A549 (cell line): ENCODE data around the gene CHRNB2. TPM values are rescaled to one million over a fixed set of nuclear protein-coding genes. Genes with fewer than 3 reads are reported as not detected.
A peak's percentile ranks its signal among the peaks of the same experiment; 100 is the strongest.
"Not testable (repeated sequence)": the region's sequence is repeated elsewhere in the genome, so short reads cannot be mapped to it uniquely, and the experiment has no call there.

Source experiments
- ATAC-seq, 2 experiments: fragments of 200-7000 bp in 1 of 2; fragments of >200 bp in 1 of 2; cut with Nextera tagmentation in 1 of 2; cut with Tn5 transposase in 1 of 2; 3 replicates each; pipeline versions ENCODE4 v1.8.0 to v1.9.1; 2018 to 2020; ENCODE audit warnings: mild to moderate bottlenecking in 1 of 2, moderate library complexity in 1 of 2
- CTCF ChIA-PET: fragments of 300-600 bp; sonication (Branson Sonifier 250); formaldehyde crosslinking; extraction: SDS; loops from one replicate; lab custom pipeline; 2021; ENCODE audit warnings: antibody characterized with exemption, inconsistent platforms; lab: Yijun Ruan, JAX
- POLR2A ChIA-PET: fragments of 350-600 bp; formaldehyde crosslinking; extraction: SDS; loops from one replicate; lab custom pipeline; 2021; ENCODE audit warnings: antibody characterized with exemption, inconsistent platforms; lab: Yijun Ruan, JAX
- DNase-seq, 2 experiments: peaks; one replicate each; pipeline versions ENCODE4 v3.0.0 to v3.0.0-alpha.2; 2011 to 2016; ENCODE audit warnings: low read depth in 1 of 2, low spot score in 1 of 2
- FAIRE-seq: peaks from 2 replicates; lab custom pipeline; 2011; peaks lifted over from hg19 to GRCh38; lab: Jason Lieb, UNC
- H3K27ac ChIP-seq, 2 experiments: fragments of >200 bp; sonication (Bioruptor Twin); formaldehyde crosslinking; 3 replicates each; pipeline ENCODE4 v1.5.1; 2016 to 2017
- H3K4me1 ChIP-seq: fragments of >200 bp; sonication (Bioruptor Twin); formaldehyde crosslinking; 3 replicates; pipeline ENCODE4 v1.6.1; 2016
- H3K4me2 ChIP-seq: fragments of >200 bp; sonication (Bioruptor Twin); formaldehyde crosslinking; 3 replicates; pipeline ENCODE4 v1.6.1; 2016
- H3K4me3 ChIP-seq: fragments of >200 bp; sonication (Bioruptor Twin); formaldehyde crosslinking; 3 replicates; pipeline ENCODE4 v1.5.1; 2016
- H3K9me3 ChIP-seq: fragments of >200 bp; sonication (Bioruptor Twin); formaldehyde crosslinking; 3 replicates; pipeline ENCODE4 v1.6.1; 2016
- CHD2 ChIP-seq: fragments of 150-350 bp; IDR thresholded peaks from 2 replicates; pipeline ENCODE4 v1.6.1; 2014; ENCODE audit warnings: low read length; ENCODE audit not compliant: partially characterized antibody
- EHF ChIP-seq: fragments of 250-450 bp; sonication (Bioruptor Pico); IDR thresholded peaks from 2 replicates; pipeline ENCODE4 v1.5.0; 2020; ENCODE audit warnings: mild to moderate bottlenecking
- ESRRA ChIP-seq: fragments of 150-350 bp; IDR thresholded peaks from 2 replicates; pipeline ENCODE4 v1.6.1; 2014; ENCODE audit warnings: mild to moderate bottlenecking, low read length, borderline replicate concordance
- FOSB ChIP-seq: fragments of 250-450 bp; sonication (Bioruptor Pico); IDR thresholded peaks from 2 replicates; pipeline ENCODE4 v1.5.0; 2020; ENCODE audit warnings: mild to moderate bottlenecking, moderate library complexity
- FOSL2 ChIP-seq, 2 experiments: fragments of 450-650 bp in 1 of 2; fragments of >200 bp in 1 of 2; sonication (Bioruptor Twin) in 1 of 2; formaldehyde crosslinking; IDR thresholded peaks; 2 replicates each; pipeline versions ENCODE4 v1.5.0 to v1.6.1; 2016 to 2020; ENCODE audit warnings: mild to moderate bottlenecking in 1 of 2, moderate library complexity in 1 of 2
- FOXS1 ChIP-seq: fragments of 250-450 bp; sonication (Bioruptor Pico); IDR thresholded peaks from 2 replicates; pipeline ENCODE4 v1.5.0; 2020; ENCODE audit warnings: mild to moderate bottlenecking, moderate library complexity
- GATA3 ChIP-seq: IDR thresholded peaks from 2 replicates; pipeline ENCODE4 v1.6.1; 2012; ENCODE audit warnings: borderline replicate concordance
- HDAC2 ChIP-seq: fragments of 200-600 bp; sonication (generic); IDR thresholded peaks from 2 replicates; pipeline ENCODE4 v1.6.1; 2016
- HOXA7 ChIP-seq: fragments of 250-450 bp; sonication (Bioruptor Pico); IDR thresholded peaks from 2 replicates; pipeline ENCODE4 v1.5.0; 2020; ENCODE audit warnings: mild to moderate bottlenecking, moderate library complexity
- MAFK ChIP-seq: fragments of 450-650 bp; IDR thresholded peaks from 2 replicates; pipeline ENCODE4 v1.6.1; 2014; ENCODE audit not compliant: partially characterized antibody
- PHF8 ChIP-seq: fragments of 200-600 bp; sonication (generic); IDR thresholded peaks from 2 replicates; pipeline ENCODE4 v1.6.1; 2016; ENCODE audit warnings: low read depth, mild to moderate bottlenecking, antibody characterized with exemption, moderate library complexity, borderline replicate concordance
- POLR2AphosphoS2 ChIP-seq: conservative IDR thresholded peaks from 2 replicates; pipeline ENCODE4 v1.6.1; 2012; ENCODE audit warnings: low read length, improper control_type of control experiment, inconsistent platforms
- RAD21 ChIP-seq, 2 experiments: fragments of >200 bp in 1 of 2; sonication (Bioruptor Twin) in 1 of 2; formaldehyde crosslinking in 1 of 2; IDR thresholded peaks in 1 of 2; conservative IDR thresholded peaks in 1 of 2; 2 replicates in 1 of 2; 3 replicates in 1 of 2; pipeline ENCODE4 v1.6.1; 2012 to 2018; ENCODE audit warnings: inconsistent platforms in 1 of 2
- RFX5 ChIP-seq: fragments of 450-650 bp; IDR thresholded peaks from 2 replicates; pipeline ENCODE4 v1.7.1; 2014; ENCODE audit warnings: antibody characterized with exemption, mild to moderate bottlenecking, moderate library complexity
- RNF2 ChIP-seq: fragments of 200-600 bp; sonication (generic); IDR thresholded peaks from 2 replicates; pipeline ENCODE4 v1.6.1; 2016; ENCODE audit warnings: low read depth, mild to moderate bottlenecking, antibody characterized with exemption, moderate library complexity, borderline replicate concordance
- SMC3 ChIP-seq: fragments of >200 bp; sonication (Bioruptor Twin); formaldehyde crosslinking; IDR thresholded peaks from 3 replicates; pipeline ENCODE4 v1.6.1; 2018; ENCODE audit warnings: inconsistent platforms
- TFCP2L1 ChIP-seq: fragments of 250-450 bp; sonication (Bioruptor Pico); IDR thresholded peaks from 2 replicates; pipeline ENCODE4 v1.5.0; 2021; ENCODE audit warnings: mild to moderate bottlenecking
- TP53 ChIP-seq: fragments of 250-450 bp; sonication (Bioruptor Pico); IDR thresholded peaks from 2 replicates; pipeline ENCODE4 v1.5.0; 2021; ENCODE audit warnings: mild to moderate bottlenecking, moderate library complexity
- WGBS: methylation state at CpG from one replicate; pipeline ENCODE4 v1.1.6; 2017; ENCODE audit errors: missing lambda C conversion rate; 5-methylcytosine and 5-hydroxymethylcytosine counted together
- polyA plus RNA-seq, 4 experiments: library from polyadenylated mRNA; depleted of rRNA in 3 of 4; stranded (reverse); fragments of >200 nt; fragmentation: RNase III in 1 of 4; extraction: RNeasy Plus Mini Kit Qiagen cat#74134 plus additional on column Dnase treatment in 1 of 4; gene quantifications; 2 replicates in 3 of 4; 3 replicates in 1 of 4; pipeline ENCODE4 v1.2.3, GENCODE V29; 2011 to 2017
- TF ChIP-seq, protein P1 (sequence below): fragments of 450-650 bp; IDR thresholded peaks from 2 replicates; pipeline ENCODE4 v1.6.1; 2014; ENCODE audit warnings: antibody characterized with exemption
- TF ChIP-seq, protein P2 (sequence below): fragments of 250-450 bp; sonication (Bioruptor Pico); IDR thresholded peaks from 2 replicates; pipeline ENCODE4 v1.5.0; 2021; ENCODE audit warnings: mild to moderate bottlenecking, moderate library complexity, borderline replicate concordance
- TF ChIP-seq, protein P3 (sequence below): IDR thresholded peaks from 2 replicates; pipeline ENCODE4 v1.6.1; 2012; ENCODE audit warnings: low read depth, borderline replicate concordance
- TF ChIP-seq, protein P4 (sequence below): fragments of >200 bp; sonication (Bioruptor Twin); formaldehyde crosslinking; IDR thresholded peaks from 3 replicates; pipeline ENCODE4 v1.5.1; 2016
- TF ChIP-seq, protein P5 (sequence below): IDR thresholded peaks from 2 replicates; pipeline ENCODE4 v1.6.1; 2012
- TF ChIP-seq, protein P6 (sequence below): fragments of 150-350 bp; IDR thresholded peaks from 2 replicates; pipeline ENCODE4 v1.6.1; 2014; ENCODE audit warnings: low read depth, mild to moderate bottlenecking, low read length

Gene CHRNB2
- polyA plus RNA-seq, 2 of the 4 experiments (the other 2 are of a cell fraction) = 0.21 TPM

- no peak for FAIRE-seq
- no peak overlapping the region for H3K4me3 ChIP-seq
- CTCF ChIA-PET = interaction anchor here (1.0 to 1.6 kb wide), 2 partner anchors 17 to 27 kb away, joined by 3 to 8 read pairs; no protein-coding TSS in a partner anchor
- TF ChIP-seq FOSL2 (IDR thresholded peaks at IDR 0.05) (no peak), FOSL2 (CRISPR knock-in tag; IDR thresholded peaks at IDR 0.05) (no peak), POLR2AphosphoS2 (no peak), MAFK (no peak), HOXA7 (no peak), CHD2 (no peak), FOXS1 (CRISPR knock-in tag) (no peak), EHF (CRISPR knock-in tag) (no peak), RNF2 (no peak)
- TF ChIP-seq, protein P1, sequence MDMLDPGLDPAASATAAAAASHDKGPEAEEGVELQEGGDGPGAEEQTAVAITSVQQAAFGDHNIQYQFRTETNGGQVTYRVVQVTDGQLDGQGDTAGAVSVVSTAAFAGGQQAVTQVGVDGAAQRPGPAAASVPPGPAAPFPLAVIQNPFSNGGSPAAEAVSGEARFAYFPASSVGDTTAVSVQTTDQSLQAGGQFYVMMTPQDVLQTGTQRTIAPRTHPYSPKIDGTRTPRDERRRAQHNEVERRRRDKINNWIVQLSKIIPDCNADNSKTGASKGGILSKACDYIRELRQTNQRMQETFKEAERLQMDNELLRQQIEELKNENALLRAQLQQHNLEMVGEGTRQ = no peak
- TF ChIP-seq, all 56 proteins: peak for 0
- Histone ChIP-seq H3K9me3 (no peaks in the 10 kb centered on the region), H3K4me2 (no peak overlapping the region), H3K4me1 (no peaks in the 10 kb centered on the region), H3K27ac (no peak overlapping the region)
- DNase-seq = no peak
- WGBS = 72% methylated on average over 6 of the region's 6 CpGs
- POLR2A ChIA-PET = no interaction called here
- no peak for ATAC-seq
Measured at GRCh38 chr1:154529308-154529707, 38.3 kb upstream of the CHRNB2 start.

GRCh38 chr1:154531950-154532349 lies 35.6 kb upstream of the CHRNB2 start:
- H3K4me3 ChIP-seq, H3K27ac ChIP-seq, FAIRE-seq, POLR2A ChIA-PET, H3K4me1 ChIP-seq, DNase-seq, ATAC-seq, H3K4me2 ChIP-seq, H3K9me3 ChIP-seq: not testable (repeated sequence)
- CTCF ChIA-PET = interaction anchor here (1.1 to 2.0 kb wide), 5 partner anchors 14 to 21 kb away, joined by 3 to 6 read pairs (median 4); no protein-coding TSS in a partner anchor
- 70% methylated on average over 6 of the region's 13 CpGs for WGBS

- H3K27ac ChIP-seq = no peak overlapping the region
- DNase-seq = peak; percentile 77
- no peak overlapping the region for H3K4me2 ChIP-seq
- ChIA-PET POLR2A (no interaction called here), CTCF (interaction anchor here (0.6 to 5.9 kb wide), 23 partner anchors 8 to 551 kb away, joined by 3 to 78 read pairs (median 4); no protein-coding TSS in a partner anchor)
- no peaks in the 10 kb centered on the region for H3K4me1 ChIP-seq
- H3K4me3 ChIP-seq = no peak overlapping the region
- H3K9me3 ChIP-seq = no peaks in the 10 kb centered on the region
- ATAC-seq = peak; percentile 86 to 89
- FAIRE-seq = no peak
- 23% methylated on average over 11 of the region's 11 CpGs for WGBS
- TF ChIP-seq, protein P2, sequence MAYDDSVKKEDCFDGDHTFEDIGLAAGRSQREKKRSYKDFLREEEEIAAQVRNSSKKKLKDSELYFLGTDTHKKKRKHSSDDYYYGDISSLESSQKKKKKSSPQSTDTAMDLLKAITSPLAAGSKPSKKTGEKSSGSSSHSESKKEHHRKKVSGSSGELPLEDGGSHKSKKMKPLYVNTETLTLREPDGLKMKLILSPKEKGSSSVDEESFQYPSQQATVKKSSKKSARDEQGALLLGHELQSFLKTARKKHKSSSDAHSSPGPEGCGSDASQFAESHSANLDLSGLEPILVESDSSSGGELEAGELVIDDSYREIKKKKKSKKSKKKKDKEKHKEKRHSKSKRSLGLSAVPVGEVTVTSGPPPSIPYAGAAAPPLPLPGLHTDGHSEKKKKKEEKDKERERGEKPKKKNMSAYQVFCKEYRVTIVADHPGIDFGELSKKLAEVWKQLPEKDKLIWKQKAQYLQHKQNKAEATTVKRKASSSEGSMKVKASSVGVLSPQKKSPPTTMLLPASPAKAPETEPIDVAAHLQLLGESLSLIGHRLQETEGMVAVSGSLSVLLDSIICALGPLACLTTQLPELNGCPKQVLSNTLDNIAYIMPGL = no peak
- TF ChIP-seq ESRRA (no peak), MAFK (no peak), TP53 (no peak), TFCP2L1 (no peak), PHF8 (no peak), RFX5 (no peak), GATA3 (no peak), HDAC2 (no peak), RAD21 (conservative IDR thresholded peaks at IDR 0.05 in 1 of 2, IDR thresholded peaks at IDR 0.05 in 1 of 2) (peak; percentile 69 to 72), FOSB (CRISPR knock-in tag) (no peak), EHF (CRISPR knock-in tag) (no peak), SMC3 (peak; percentile 76), RNF2 (no peak)
- TF ChIP-seq, protein P3, sequence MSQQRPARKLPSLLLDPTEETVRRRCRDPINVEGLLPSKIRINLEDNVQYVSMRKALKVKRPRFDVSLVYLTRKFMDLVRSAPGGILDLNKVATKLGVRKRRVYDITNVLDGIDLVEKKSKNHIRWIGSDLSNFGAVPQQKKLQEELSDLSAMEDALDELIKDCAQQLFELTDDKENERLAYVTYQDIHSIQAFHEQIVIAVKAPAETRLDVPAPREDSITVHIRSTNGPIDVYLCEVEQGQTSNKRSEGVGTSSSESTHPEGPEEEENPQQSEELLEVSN = no peak
- TF ChIP-seq, protein P4, sequence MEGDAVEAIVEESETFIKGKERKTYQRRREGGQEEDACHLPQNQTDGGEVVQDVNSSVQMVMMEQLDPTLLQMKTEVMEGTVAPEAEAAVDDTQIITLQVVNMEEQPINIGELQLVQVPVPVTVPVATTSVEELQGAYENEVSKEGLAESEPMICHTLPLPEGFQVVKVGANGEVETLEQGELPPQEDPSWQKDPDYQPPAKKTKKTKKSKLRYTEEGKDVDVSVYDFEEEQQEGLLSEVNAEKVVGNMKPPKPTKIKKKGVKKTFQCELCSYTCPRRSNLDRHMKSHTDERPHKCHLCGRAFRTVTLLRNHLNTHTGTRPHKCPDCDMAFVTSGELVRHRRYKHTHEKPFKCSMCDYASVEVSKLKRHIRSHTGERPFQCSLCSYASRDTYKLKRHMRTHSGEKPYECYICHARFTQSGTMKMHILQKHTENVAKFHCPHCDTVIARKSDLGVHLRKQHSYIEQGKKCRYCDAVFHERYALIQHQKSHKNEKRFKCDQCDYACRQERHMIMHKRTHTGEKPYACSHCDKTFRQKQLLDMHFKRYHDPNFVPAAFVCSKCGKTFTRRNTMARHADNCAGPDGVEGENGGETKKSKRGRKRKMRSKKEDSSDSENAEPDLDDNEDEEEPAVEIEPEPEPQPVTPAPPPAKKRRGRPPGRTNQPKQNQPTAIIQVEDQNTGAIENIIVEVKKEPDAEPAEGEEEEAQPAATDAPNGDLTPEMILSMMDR = peak; percentile 76
- TF ChIP-seq, protein P5, sequence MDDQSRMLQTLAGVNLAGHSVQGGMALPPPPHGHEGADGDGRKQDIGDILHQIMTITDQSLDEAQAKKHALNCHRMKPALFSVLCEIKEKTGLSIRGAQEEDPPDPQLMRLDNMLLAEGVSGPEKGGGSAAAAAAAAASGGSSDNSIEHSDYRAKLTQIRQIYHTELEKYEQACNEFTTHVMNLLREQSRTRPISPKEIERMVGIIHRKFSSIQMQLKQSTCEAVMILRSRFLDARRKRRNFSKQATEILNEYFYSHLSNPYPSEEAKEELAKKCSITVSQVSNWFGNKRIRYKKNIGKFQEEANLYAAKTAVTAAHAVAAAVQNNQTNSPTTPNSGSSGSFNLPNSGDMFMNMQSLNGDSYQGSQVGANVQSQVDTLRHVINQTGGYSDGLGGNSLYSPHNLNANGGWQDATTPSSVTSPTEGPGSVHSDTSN = no peak
- TF ChIP-seq, protein P6, sequence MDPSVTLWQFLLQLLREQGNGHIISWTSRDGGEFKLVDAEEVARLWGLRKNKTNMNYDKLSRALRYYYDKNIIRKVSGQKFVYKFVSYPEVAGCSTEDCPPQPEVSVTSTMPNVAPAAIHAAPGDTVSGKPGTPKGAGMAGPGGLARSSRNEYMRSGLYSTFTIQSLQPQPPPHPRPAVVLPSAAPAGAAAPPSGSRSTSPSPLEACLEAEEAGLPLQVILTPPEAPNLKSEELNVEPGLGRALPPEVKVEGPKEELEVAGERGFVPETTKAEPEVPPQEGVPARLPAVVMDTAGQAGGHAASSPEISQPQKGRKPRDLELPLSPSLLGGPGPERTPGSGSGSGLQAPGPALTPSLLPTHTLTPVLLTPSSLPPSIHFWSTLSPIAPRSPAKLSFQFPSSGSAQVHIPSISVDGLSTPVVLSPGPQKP = no peak
Measured at GRCh38 chr1:154533952-154534844, 33.4 kb upstream of the CHRNB2 start.
